Upper lobe of left lung (tissue), 6 donors: ENCODE measurements around the gene KRTAP5-5. TPM values are rescaled to one million over a fixed set of nuclear protein-coding genes. Genes with fewer than 3 reads are reported as not detected.
"Not testable (repeated sequence)": the region's sequence is repeated elsewhere in the genome, so short reads cannot be mapped to it uniquely, and the experiment has no call there.

Experiments used
- ATAC-seq, 2 donors: fragments of 200-7000 bp; cut with Tn5 transposase; one replicate each; pipeline ENCODE4 v1.9.1; 2022; ENCODE audit warnings: mild to moderate bottlenecking in 2 of 2, moderate library complexity in 2 of 2; ENCODE audit not compliant: low FRiP score in 2 of 2
- DNase-seq, 2 donors: peaks; one replicate each; pipeline ENCODE4 v3.0.0-alpha.2; 2019 to 2020
- H3K27ac ChIP-seq, 4 donors: fragments of 200-600 bp; sonication (generic); one replicate each; pipeline ENCODE4 v1.5.1; 2016 to 2019
- H3K27me3 ChIP-seq, 4 donors: fragments of 200-600 bp; sonication (generic); one replicate each; pipeline ENCODE4 v1.5.1; 2017 to 2019
- H3K36me3 ChIP-seq, 4 donors: fragments of 200-600 bp; sonication (generic); one replicate each; pipeline ENCODE4 v1.5.1; 2016 to 2019
- H3K4me1 ChIP-seq, 4 donors: fragments of 200-600 bp; sonication (generic); one replicate each; pipeline ENCODE4 v1.5.1; 2018 to 2019
- H3K4me3 ChIP-seq, 4 donors: fragments of 200-600 bp; sonication (generic); one replicate each; pipeline ENCODE4 v1.5.1; 2017 to 2019; ENCODE audit warnings: mild to moderate bottlenecking in 2 of 4, moderate library complexity in 1 of 4
- H3K9me3 ChIP-seq, 4 donors: fragments of 200-600 bp; sonication (generic); one replicate each; pipeline ENCODE4 v1.5.1; 2018 to 2019
- CTCF ChIP-seq, 6 experiments: fragments of 450-650 bp in 4 of 6; fragments of 200-600 bp in 2 of 6; sonication (generic) in 2 of 6; IDR thresholded peaks; one replicate each; pipeline ENCODE4 v1.5.1; 2016 to 2019; ENCODE audit warnings: antibody characterized with exemption in 6 of 6
- EP300 ChIP-seq, 4 donors: sonication (generic); formaldehyde crosslinking; IDR thresholded peaks; one replicate each; pipeline ENCODE4 v1.5.1; 2017; ENCODE audit warnings: antibody characterized with exemption in 4 of 4, control low read depth in 2 of 4
- POLR2A ChIP-seq, 4 donors: fragments of 450-650 bp; IDR thresholded peaks; one replicate each; pipeline ENCODE4 v1.5.1; 2016 to 2017; ENCODE audit warnings: antibody characterized with exemption in 4 of 4, mild to moderate bottlenecking in 2 of 4
- POLR2AphosphoS5 ChIP-seq, 2 donors: sonication (generic); formaldehyde crosslinking; IDR thresholded peaks; one replicate each; pipeline ENCODE4 v1.5.1; 2017; ENCODE audit warnings: antibody characterized with exemption in 2 of 2
- WGBS, 2 donors: methylation state at CpG; one replicate each; pipeline ENCODE4 v1.1.5; 2017 to 2018; 5-methylcytosine and 5-hydroxymethylcytosine counted together
- total RNA-seq, 6 donors: library from RNA; depleted of rRNA in 4 of 6; stranded (reverse); fragments of >200 nt in 4 of 6; gene quantifications; one replicate each; pipeline versions ENCODE4 v1.1.0 to v1.2.1, GENCODE V29; 2016 to 2021
- donor health status: DM: no; HTN: no; CAD: no; lungs with moderate emphysema.
- donor health status: DM: no; HTN: yes; CAD: no; lungs with severe emphysema.

KRTAP5-5 gene
- total RNA-seq, 6 donors from 2014 or later = not detected

GRCh38 chr11:1589191-1589963, 40.2 kb upstream of the KRTAP5-5 start:
- 19 to 34% methylated on average over 7 to 8 of the region's 10 CpGs for WGBS, 2 donors
- H3K36me3 ChIP-seq, H3K4me3 ChIP-seq, H3K9me3 ChIP-seq, H3K27me3 ChIP-seq, DNase-seq: not testable (repeated sequence)
- peak overlapping the region in 1 of 4 donors; percentile 64 for H3K27ac ChIP-seq
- TF ChIP-seq EP300 (IDR thresholded peaks at IDR 0.05) = peak in 2 of 4 donors; percentile 13 to 36
- peak; percentile 37 to 71 for TF ChIP-seq POLR2AphosphoS5 (IDR thresholded peaks at IDR 0.05)
- ATAC-seq = peak; percentile 51 to 76
- peaks cover 3 to 12% (median 9%) of the 10 kb centered on the region in 4 donors for H3K4me1 ChIP-seq

- Histone ChIP-seq H3K9me3 (no peaks in the 10 kb centered on the region), H3K27me3 (no peaks in the 10 kb centered on the region), H3K36me3 (no peaks in the 10 kb centered on the region), H3K4me1 (peaks cover 3 to 12% (median 9%) of the 10 kb centered on the region in 4 donors), H3K27ac (peak overlapping the region in 1 of 4 donors; percentile 64), H3K4me3 (no peak overlapping the region)
- 88 to 98% methylated on average over 4 to 6 of the region's 6 CpGs for WGBS, 2 donors
- no peak for TF ChIP-seq POLR2A (IDR thresholded peaks at IDR 0.05)
- no peak for TF ChIP-seq CTCF (IDR thresholded peaks at IDR 0.05)
- no peak for TF ChIP-seq EP300 (IDR thresholded peaks at IDR 0.05)
- no peak for TF ChIP-seq POLR2AphosphoS5 (IDR thresholded peaks at IDR 0.05)
- no peak for ATAC-seq
- DNase-seq = no peak
Measured at GRCh38 chr11:1589996-1590395, 39.6 kb upstream of the KRTAP5-5 start.

- no peak for TF ChIP-seq EP300 (IDR thresholded peaks at IDR 0.05)
- TF ChIP-seq POLR2AphosphoS5 (IDR thresholded peaks at IDR 0.05) = no peak
- TF ChIP-seq CTCF (IDR thresholded peaks at IDR 0.05) = no peak
- no peak for TF ChIP-seq POLR2A (IDR thresholded peaks at IDR 0.05)
- H3K27ac ChIP-seq = no peak overlapping the region
- H3K4me1 ChIP-seq = peaks cover 3 to 12% (median 9%) of the 10 kb centered on the region in 4 donors
- H3K36me3 ChIP-seq = no peaks in the 10 kb centered on the region
- DNase-seq (no peak), ATAC-seq (no peak)
- WGBS, 2 donors = 83 to 88% methylated on average over 9 of the region's 9 CpGs
- H3K27me3 ChIP-seq = no peaks in the 10 kb centered on the region
- no peak overlapping the region for H3K4me3 ChIP-seq
- H3K9me3 ChIP-seq = no peaks in the 10 kb centered on the region
Measured at GRCh38 chr11:1592628-1593027, 36.9 kb upstream of the KRTAP5-5 start.

- not testable (repeated sequence) for H3K4me3 ChIP-seq, H3K27ac ChIP-seq, ATAC-seq, H3K36me3 ChIP-seq, H3K4me1 ChIP-seq, H3K9me3 ChIP-seq, H3K27me3 ChIP-seq, DNase-seq
- WGBS, 2 donors = 55 to 57% methylated on average over 11 of the region's 11 CpGs
Measured at GRCh38 chr11:1595994-1596575, 33.5 kb upstream of the KRTAP5-5 start.

GRCh38 chr11:1596576-1597121, 32.9 kb upstream of the KRTAP5-5 start:
- not testable (repeated sequence) for H3K4me1 ChIP-seq, H3K27me3 ChIP-seq, H3K9me3 ChIP-seq, H3K27ac ChIP-seq, H3K4me3 ChIP-seq, H3K36me3 ChIP-seq, DNase-seq
- 64 to 68% methylated on average over 10 to 15 of the region's 19 CpGs for WGBS, 2 donors
- peak in 1 of 2 donors; percentile 40 for ATAC-seq

GRCh38 chr11:1597331-1597993, 32.1 kb upstream of the KRTAP5-5 start:
- WGBS, 2 donors = 85 to 88% methylated on average over 9 to 10 of the region's 10 CpGs
- Histone ChIP-seq H3K27ac (no peak overlapping the region), H3K36me3 (no peaks in the 10 kb centered on the region)

More at GRCh38 chr11:1597331-1597993, 32.1 kb upstream of the KRTAP5-5 start:
- Histone ChIP-seq H3K9me3 (no peaks in the 10 kb centered on the region), H3K4me3 (no peak overlapping the region), H3K4me1 (no peaks in the 10 kb centered on the region), H3K27me3 (no peaks in the 10 kb centered on the region)
- ATAC-seq (no peak), DNase-seq (no peak)
- TF ChIP-seq EP300 (IDR thresholded peaks at IDR 0.05) (no peak), POLR2A (IDR thresholded peaks at IDR 0.05) (no peak)
